Measurements from ENCODE around the gene NPDC1.
A peak's percentile ranks its signal among the peaks of the same experiment; 100 is the strongest.

The NPDC1 gene

GRCh38 chr9:137074657-137075274 lies 28.8 kb upstream of the NPDC1 start:
- no peak overlapping the region for H3K4me3 ChIP-seq (ENCODE audit: low read depth, low read length)
- TF ChIP-seq, protein P1, sequence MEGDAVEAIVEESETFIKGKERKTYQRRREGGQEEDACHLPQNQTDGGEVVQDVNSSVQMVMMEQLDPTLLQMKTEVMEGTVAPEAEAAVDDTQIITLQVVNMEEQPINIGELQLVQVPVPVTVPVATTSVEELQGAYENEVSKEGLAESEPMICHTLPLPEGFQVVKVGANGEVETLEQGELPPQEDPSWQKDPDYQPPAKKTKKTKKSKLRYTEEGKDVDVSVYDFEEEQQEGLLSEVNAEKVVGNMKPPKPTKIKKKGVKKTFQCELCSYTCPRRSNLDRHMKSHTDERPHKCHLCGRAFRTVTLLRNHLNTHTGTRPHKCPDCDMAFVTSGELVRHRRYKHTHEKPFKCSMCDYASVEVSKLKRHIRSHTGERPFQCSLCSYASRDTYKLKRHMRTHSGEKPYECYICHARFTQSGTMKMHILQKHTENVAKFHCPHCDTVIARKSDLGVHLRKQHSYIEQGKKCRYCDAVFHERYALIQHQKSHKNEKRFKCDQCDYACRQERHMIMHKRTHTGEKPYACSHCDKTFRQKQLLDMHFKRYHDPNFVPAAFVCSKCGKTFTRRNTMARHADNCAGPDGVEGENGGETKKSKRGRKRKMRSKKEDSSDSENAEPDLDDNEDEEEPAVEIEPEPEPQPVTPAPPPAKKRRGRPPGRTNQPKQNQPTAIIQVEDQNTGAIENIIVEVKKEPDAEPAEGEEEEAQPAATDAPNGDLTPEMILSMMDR (conservative IDR thresholded peaks at IDR 0.05; ENCODE audit: low read depth, low read length) = no peak
- no peak for DNase-seq (ENCODE audit: low read depth)

GRCh38 chr9:137073992-137074399 lies 28.0 kb upstream of the NPDC1 start:
- TF ChIP-seq, protein P1 (conservative IDR thresholded peaks at IDR 0.05; ENCODE audit: low read depth, low read length) = no peak
- H3K4me3 ChIP-seq (ENCODE audit: low read depth, low read length) = no peak overlapping the region
- DNase-seq (ENCODE audit: low read depth) = no peak

GRCh38 chr9:137071282-137071681 lies 25.3 kb upstream of the NPDC1 start:
- no peak for DNase-seq (ENCODE audit: low read depth)
- TF ChIP-seq, protein P1 (conservative IDR thresholded peaks at IDR 0.05; ENCODE audit: low read depth, low read length) = no peak
- no peak overlapping the region for H3K4me3 ChIP-seq (ENCODE audit: low read depth, low read length)

DNA sequence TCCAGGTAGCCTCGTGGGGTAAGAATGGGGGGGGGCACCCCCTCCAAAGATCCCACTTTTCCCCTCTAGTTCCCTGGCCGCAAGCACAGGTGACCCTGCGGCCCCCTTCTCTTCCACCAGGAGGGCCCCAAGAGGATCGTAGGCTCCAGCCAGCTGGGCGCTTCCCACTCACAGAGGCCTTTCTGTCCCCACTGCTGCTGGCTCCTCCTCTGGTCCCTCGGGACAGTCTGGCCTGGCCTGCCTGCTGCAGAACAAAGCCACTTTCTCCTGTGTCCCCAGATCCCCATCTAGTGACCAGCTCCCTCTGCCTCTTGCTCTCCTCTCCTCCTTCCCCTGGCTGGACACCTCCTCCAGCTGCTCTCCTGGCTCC lies 24.9 kb upstream of the NPDC1 start:
- no peak for DNase-seq (ENCODE audit: low read depth)
- TF ChIP-seq, protein P1 (conservative IDR thresholded peaks at IDR 0.05; ENCODE audit: low read depth, low read length) = peak; percentile 11

GRCh38 chr9:137070201-137070905 lies 24.4 kb upstream of the NPDC1 start, which contains the start of gene SAPCD2:
Gene SAPCD2, minus strand, starts transcription at chr9:137070557. Its CDS starts 97 bp downstream, at chr9:137070460.
- TF ChIP-seq, protein P1 (conservative IDR thresholded peaks at IDR 0.05; ENCODE audit: low read depth, low read length) = no peak
- H3K4me3 ChIP-seq (ENCODE audit: low read depth, low read length) = peak within 1 kb of the TSS; percentile 43
- DNase-seq (ENCODE audit: low read depth) = peak; percentile 81

More for the DNA sequence above, 24.9 kb upstream of the NPDC1 start:
- peak overlapping the region; percentile 43 for H3K4me3 ChIP-seq (ENCODE audit: low read depth, low read length)

GRCh38 chr9:137069508-137070091 lies 23.6 kb upstream of the NPDC1 start:
- H3K4me3 ChIP-seq (ENCODE audit: low read depth, low read length) = no peak overlapping the region
- no peak for DNase-seq (ENCODE audit: low read depth)

More at GRCh38 chr9:137069508-137070091, 23.6 kb upstream of the NPDC1 start:
- TF ChIP-seq, protein P1 (conservative IDR thresholded peaks at IDR 0.05; ENCODE audit: low read depth, low read length) = no peak
